K562 (cell line): Measurements from ENCODE around the gene DYRK1B. TPM values are rescaled to one million over a fixed set of nuclear protein-coding genes. Genes with fewer than 3 reads are reported as not detected.

Experiments used
- polyA plus RNA-seq, 8 experiments: library from polyadenylated mRNA; depleted of rRNA in 4 of 8; stranded (reverse) in 5 of 8; unstranded in 3 of 8; fragments of >200 nt; fragmentation: Nextera tagmentation in 2 of 8; fragmentation: Illumina TruSeq in 1 of 8; extraction: Ambion mirVana in 2 of 8; extraction: Trizol in 1 of 8; gene quantifications; 2 replicates each; pipeline versions ENCODE4 v1.2.1 to v1.2.3, GENCODE V29; 2011 to 2014; ENCODE audit warnings: inconsistent platforms in 1 of 8, missing spikeins in 1 of 8
- total RNA-seq, 7 experiments: library from RNA; depleted of rRNA in 6 of 7; stranded (reverse); fragments of >200 nt in 6 of 7; fragmentation: Illumina TruSeq in 2 of 7; extraction: Trizol in 2 of 7; gene quantifications; 2 replicates each; pipeline versions ENCODE4 v1.2.1 to v1.2.3, GENCODE V29; 2011 to 2021; ENCODE audit warnings: low replicate concordance in 1 of 7
- TF ChIP-seq, protein P1 (sequence below): fragments of 250-450 bp; sonication (Bioruptor Pico); IDR thresholded peaks from 2 replicates; pipeline ENCODE4 v1.4.0; 2020
- TF ChIP-seq, protein P2 (sequence below): sonication (generic); formaldehyde crosslinking; IDR thresholded peaks from 2 replicates; pipeline ENCODE4 v1.8.1; 2023; ENCODE audit warnings: missing genetic modification reagents, mild to moderate bottlenecking, borderline replicate concordance
- TF ChIP-seq, protein P3 (sequence below), 3 experiments: fragments of 200-800 bp in 1 of 3; sonication (Bioruptor generic) in 1 of 3; sonication (generic) in 1 of 3; formaldehyde crosslinking in 1 of 3; IDR thresholded peaks; 2 replicates each; pipeline versions ENCODE4 v1.6.1 to v1.8.0; 2016 to 2022; ENCODE audit warnings: mild to moderate bottlenecking in 2 of 3, missing compliant biosample characterization in 2 of 3, missing genetic modification characterization in 2 of 3, missing genetic modification reagents in 1 of 3

The DYRK1B gene
- total and polyA plus RNA-seq, 9 of the 15 experiments (the other 6 are each of a cell fraction or from before 2014, with no cell fraction given), result 0.91 to 5.2 (median 1.5) TPM; not detected in 2

DNA sequence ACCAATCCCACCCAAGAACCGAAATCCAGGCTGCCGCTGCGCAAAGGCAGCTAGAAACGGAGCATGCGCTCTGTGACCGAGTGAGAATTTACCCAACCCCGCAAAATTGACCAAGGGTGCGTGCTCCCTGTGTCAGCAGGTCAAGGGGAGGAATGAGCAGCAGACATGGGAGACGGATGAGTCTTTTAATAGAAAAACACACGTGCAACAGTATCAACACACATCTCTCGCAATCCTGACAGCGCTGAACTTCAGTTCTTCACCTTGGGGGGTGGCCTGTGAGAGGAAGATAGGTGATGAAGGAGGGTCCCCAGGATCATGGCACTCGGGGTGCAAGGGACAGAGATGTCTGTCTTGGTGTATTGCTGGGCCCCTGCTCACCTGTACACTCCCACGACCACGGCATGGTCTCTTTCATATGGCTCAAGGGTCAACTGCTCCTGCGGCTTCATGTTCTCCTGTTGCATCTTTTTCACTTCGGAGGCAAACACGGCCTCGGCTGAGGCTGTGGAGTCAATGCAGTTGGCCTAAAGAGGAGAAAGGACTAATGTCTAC lies 402 bp upstream of the DYRK1B start (continued):
- TF ChIP-seq, protein P1, sequence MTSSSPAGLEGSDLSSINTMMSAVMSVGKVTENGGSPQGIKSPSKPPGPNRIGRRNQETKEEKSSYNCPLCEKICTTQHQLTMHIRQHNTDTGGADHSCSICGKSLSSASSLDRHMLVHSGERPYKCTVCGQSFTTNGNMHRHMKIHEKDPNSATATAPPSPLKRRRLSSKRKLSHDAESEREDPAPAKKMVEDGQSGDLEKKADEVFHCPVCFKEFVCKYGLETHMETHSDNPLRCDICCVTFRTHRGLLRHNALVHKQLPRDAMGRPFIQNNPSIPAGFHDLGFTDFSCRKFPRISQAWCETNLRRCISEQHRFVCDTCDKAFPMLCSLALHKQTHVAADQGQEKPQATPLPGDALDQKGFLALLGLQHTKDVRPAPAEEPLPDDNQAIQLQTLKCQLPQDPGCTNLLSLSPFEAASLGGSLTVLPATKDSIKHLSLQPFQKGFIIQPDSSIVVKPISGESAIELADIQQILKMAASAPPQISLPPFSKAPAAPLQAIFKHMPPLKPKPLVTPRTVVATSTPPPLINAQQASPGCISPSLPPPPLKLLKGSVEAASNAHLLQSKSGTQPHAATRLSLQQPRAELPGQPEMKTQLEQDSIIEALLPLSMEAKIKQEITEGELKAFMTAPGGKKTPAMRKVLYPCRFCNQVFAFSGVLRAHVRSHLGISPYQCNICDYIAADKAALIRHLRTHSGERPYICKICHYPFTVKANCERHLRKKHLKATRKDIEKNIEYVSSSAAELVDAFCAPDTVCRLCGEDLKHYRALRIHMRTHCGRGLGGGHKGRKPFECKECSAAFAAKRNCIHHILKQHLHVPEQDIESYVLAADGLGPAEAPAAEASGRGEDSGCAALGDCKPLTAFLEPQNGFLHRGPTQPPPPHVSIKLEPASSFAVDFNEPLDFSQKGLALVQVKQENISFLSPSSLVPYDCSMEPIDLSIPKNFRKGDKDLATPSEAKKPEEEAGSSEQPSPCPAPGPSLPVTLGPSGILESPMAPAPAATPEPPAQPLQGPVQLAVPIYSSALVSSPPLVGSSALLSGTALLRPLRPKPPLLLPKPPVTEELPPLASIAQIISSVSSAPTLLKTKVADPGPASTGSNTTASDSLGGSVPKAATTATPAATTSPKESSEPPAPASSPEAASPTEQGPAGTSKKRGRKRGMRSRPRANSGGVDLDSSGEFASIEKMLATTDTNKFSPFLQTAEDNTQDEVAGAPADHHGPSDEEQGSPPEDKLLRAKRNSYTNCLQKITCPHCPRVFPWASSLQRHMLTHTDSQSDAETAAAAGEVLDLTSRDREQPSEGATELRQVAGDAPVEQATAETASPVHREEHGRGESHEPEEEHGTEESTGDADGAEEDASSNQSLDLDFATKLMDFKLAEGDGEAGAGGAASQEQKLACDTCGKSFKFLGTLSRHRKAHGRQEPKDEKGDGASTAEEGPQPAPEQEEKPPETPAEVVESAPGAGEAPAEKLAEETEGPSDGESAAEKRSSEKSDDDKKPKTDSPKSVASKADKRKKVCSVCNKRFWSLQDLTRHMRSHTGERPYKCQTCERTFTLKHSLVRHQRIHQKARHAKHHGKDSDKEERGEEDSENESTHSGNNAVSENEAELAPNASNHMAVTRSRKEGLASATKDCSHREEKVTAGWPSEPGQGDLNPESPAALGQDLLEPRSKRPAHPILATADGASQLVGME (CRISPR knock-in tag), result no peak
- TF ChIP-seq, protein P2, sequence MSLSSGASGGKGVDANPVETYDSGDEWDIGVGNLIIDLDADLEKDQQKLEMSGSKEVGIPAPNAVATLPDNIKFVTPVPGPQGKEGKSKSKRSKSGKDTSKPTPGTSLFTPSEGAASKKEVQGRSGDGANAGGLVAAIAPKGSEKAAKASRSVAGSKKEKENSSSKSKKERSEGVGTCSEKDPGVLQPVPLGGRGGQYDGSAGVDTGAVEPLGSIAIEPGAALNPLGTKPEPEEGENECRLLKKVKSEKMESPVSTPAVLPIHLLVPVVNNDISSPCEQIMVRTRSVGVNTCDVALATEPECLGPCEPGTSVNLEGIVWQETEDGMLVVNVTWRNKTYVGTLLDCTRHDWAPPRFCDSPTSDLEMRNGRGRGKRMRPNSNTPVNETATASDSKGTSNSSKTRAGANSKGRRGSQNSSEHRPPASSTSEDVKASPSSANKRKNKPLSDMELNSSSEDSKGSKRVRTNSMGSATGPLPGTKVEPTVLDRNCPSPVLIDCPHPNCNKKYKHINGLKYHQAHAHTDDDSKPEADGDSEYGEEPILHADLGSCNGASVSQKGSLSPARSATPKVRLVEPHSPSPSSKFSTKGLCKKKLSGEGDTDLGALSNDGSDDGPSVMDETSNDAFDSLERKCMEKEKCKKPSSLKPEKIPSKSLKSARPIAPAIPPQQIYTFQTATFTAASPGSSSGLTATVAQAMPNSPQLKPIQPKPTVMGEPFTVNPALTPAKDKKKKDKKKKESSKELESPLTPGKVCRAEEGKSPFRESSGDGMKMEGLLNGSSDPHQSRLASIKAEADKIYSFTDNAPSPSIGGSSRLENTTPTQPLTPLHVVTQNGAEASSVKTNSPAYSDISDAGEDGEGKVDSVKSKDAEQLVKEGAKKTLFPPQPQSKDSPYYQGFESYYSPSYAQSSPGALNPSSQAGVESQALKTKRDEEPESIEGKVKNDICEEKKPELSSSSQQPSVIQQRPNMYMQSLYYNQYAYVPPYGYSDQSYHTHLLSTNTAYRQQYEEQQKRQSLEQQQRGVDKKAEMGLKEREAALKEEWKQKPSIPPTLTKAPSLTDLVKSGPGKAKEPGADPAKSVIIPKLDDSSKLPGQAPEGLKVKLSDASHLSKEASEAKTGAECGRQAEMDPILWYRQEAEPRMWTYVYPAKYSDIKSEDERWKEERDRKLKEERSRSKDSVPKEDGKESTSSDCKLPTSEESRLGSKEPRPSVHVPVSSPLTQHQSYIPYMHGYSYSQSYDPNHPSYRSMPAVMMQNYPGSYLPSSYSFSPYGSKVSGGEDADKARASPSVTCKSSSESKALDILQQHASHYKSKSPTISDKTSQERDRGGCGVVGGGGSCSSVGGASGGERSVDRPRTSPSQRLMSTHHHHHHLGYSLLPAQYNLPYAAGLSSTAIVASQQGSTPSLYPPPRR (CRISPR knock-in tag), result no peak
- TF ChIP-seq, protein P3, sequence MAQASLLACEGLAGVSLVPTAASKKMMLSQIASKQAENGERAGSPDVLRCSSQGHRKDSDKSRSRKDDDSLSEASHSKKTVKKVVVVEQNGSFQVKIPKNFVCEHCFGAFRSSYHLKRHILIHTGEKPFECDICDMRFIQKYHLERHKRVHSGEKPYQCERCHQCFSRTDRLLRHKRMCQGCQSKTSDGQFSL (CRISPR knock-in tag; IDR thresholded peaks at IDR 0.05), result peak; percentile 52; the same call in 1 of the 2 replicates
- TF ChIP-seq, protein P3 (tag; IDR thresholded peaks at IDR 0.05), result no peak
